ENCODE measurements around the gene TRIM26.
A peak's percentile ranks its signal among the peaks of the same experiment; 100 is the strongest.

TRIM26 gene

GRCh38 chr6:30219244-30219643 lies 6.0 kb upstream of the TRIM26 start:
- Mint-ChIP-seq H3K36me3 (peaks cover 7% of the 10 kb centered on the region), H3K9me3 (peaks cover 12% of the 10 kb centered on the region), H3K27ac (peak overlapping the region; percentile 34), H3K4me1 (peaks cover 19% of the 10 kb centered on the region), H3K4me3 (no peak overlapping the region), H3K27me3 (no peaks in the 10 kb centered on the region)
- peak; percentile 73 for ATAC-seq

- Mint-ChIP-seq H3K4me3 (peak overlapping the region; percentile 10), H3K27me3 (no peaks in the 10 kb centered on the region), H3K27ac (peak overlapping the region; percentile 97), H3K9me3 (no peaks in the 10 kb centered on the region), H3K4me1 (peaks cover 39% of the 10 kb centered on the region), H3K36me3 (peaks cover 3% of the 10 kb centered on the region)
- no peak for ATAC-seq
Observed at GRCh38 chr6:30216096-30216495, 2.9 kb upstream of the TRIM26 start.

GRCh38 chr6:30214657-30214982 lies 1.4 kb upstream of the TRIM26 start:
- no peaks in the 10 kb centered on the region for H3K27me3 Mint-ChIP-seq

GRCh38 chr6:30213957-30214656 lies 901 bp upstream of the TRIM26 start:
- peak; percentile 87 for ATAC-seq
- Mint-ChIP-seq H3K9me3 (no peaks in the 10 kb centered on the region), H3K27me3 (no peaks in the 10 kb centered on the region), H3K4me3 (peak overlapping the region; percentile 89), H3K27ac (peak overlapping the region; percentile 97), H3K4me1 (peaks cover 54% of the 10 kb centered on the region), H3K36me3 (peaks cover 15% of the 10 kb centered on the region)

More at GRCh38 chr6:30214657-30214982, 1.4 kb upstream of the TRIM26 start:
- Mint-ChIP-seq H3K4me1 (peaks cover 53% of the 10 kb centered on the region), H3K27ac (peak overlapping the region; percentile 97), H3K4me3 (peak overlapping the region; percentile 89), H3K9me3 (no peaks in the 10 kb centered on the region), H3K36me3 (peaks cover 15% of the 10 kb centered on the region)
- no peak for ATAC-seq

GRCh38 chr6:30213667-30213956 lies 406 bp upstream of the TRIM26 start:
- peak overlapping the region; percentile 97 for H3K27ac Mint-ChIP-seq
- peak overlapping the region; percentile 89 for H3K4me3 Mint-ChIP-seq
- H3K4me1 Mint-ChIP-seq = peaks cover 59% of the 10 kb centered on the region
- H3K36me3 Mint-ChIP-seq = peaks cover 15% of the 10 kb centered on the region
- no peak for ATAC-seq
- no peaks in the 10 kb centered on the region for H3K27me3 Mint-ChIP-seq
- H3K9me3 Mint-ChIP-seq = no peaks in the 10 kb centered on the region

GRCh38 chr6:30211899-30212298 lies 1.3 kb downstream of the TRIM26 start:
- Mint-ChIP-seq H3K4me3 (peak overlapping the region; percentile 89), H3K4me1 (peaks cover 77% of the 10 kb centered on the region), H3K27me3 (no peaks in the 10 kb centered on the region), H3K27ac (peak overlapping the region; percentile 97), H3K36me3 (peaks cover 23% of the 10 kb centered on the region), H3K9me3 (no peaks in the 10 kb centered on the region)
- ATAC-seq = no peak

- no peaks in the 10 kb centered on the region for H3K27me3 Mint-ChIP-seq
- H3K4me1 Mint-ChIP-seq = peaks cover 82% of the 10 kb centered on the region
- no peak for ATAC-seq
- H3K9me3 Mint-ChIP-seq = no peaks in the 10 kb centered on the region
- peak overlapping the region; percentile 97 for H3K27ac Mint-ChIP-seq
- peaks cover 25% of the 10 kb centered on the region for H3K36me3 Mint-ChIP-seq
- peak overlapping the region; percentile 89 for H3K4me3 Mint-ChIP-seq
Observed at GRCh38 chr6:30211306-30211705, 1.9 kb downstream of the TRIM26 start.

GRCh38 chr6:30207619-30208295 lies 5.4 kb downstream of the TRIM26 start:
- H3K4me1 Mint-ChIP-seq = peaks cover 87% of the 10 kb centered on the region
- peak overlapping the region; percentile 46 for H3K4me3 Mint-ChIP-seq
- H3K27me3 Mint-ChIP-seq = no peaks in the 10 kb centered on the region
- H3K36me3 Mint-ChIP-seq = peaks cover 41% of the 10 kb centered on the region
- no peak for ATAC-seq
- no peaks in the 10 kb centered on the region for H3K9me3 Mint-ChIP-seq
- peak overlapping the region; percentile 26 for H3K27ac Mint-ChIP-seq

- H3K27ac Mint-ChIP-seq = peak overlapping the region; percentile 73
- ATAC-seq = no peak
- peaks cover 41% of the 10 kb centered on the region for H3K36me3 Mint-ChIP-seq
- H3K9me3 Mint-ChIP-seq = no peaks in the 10 kb centered on the region
- H3K4me1 Mint-ChIP-seq = peaks cover 84% of the 10 kb centered on the region
- peak overlapping the region; percentile 46 for H3K4me3 Mint-ChIP-seq
- no peaks in the 10 kb centered on the region for H3K27me3 Mint-ChIP-seq
Observed at GRCh38 chr6:30206799-30207618, 6.2 kb downstream of the TRIM26 start.

GRCh38 chr6:30206152-30206551 lies 7.1 kb downstream of the TRIM26 start:
- peak overlapping the region; percentile 21 for H3K4me3 Mint-ChIP-seq
- peaks cover 38% of the 10 kb centered on the region for H3K36me3 Mint-ChIP-seq
- peak overlapping the region; percentile 73 for H3K27ac Mint-ChIP-seq
- peaks cover 84% of the 10 kb centered on the region for H3K4me1 Mint-ChIP-seq
- H3K27me3 Mint-ChIP-seq = no peaks in the 10 kb centered on the region
- ATAC-seq = no peak
- H3K9me3 Mint-ChIP-seq = no peaks in the 10 kb centered on the region

GRCh38 chr6:30204116-30204515 lies 9.1 kb downstream of the TRIM26 start:
- Mint-ChIP-seq H3K27ac (peak overlapping the region; percentile 22), H3K4me3 (no peak overlapping the region), H3K9me3 (no peaks in the 10 kb centered on the region), H3K27me3 (no peaks in the 10 kb centered on the region), H3K4me1 (peaks cover 78% of the 10 kb centered on the region), H3K36me3 (peaks cover 33% of the 10 kb centered on the region)
- ATAC-seq = no peak

GRCh38 chr6:30202366-30202765 lies 10.8 kb downstream of the TRIM26 start:
- peaks cover 61% of the 10 kb centered on the region for H3K4me1 Mint-ChIP-seq
- no peaks in the 10 kb centered on the region for H3K27me3 Mint-ChIP-seq
- H3K27ac Mint-ChIP-seq = no peak overlapping the region
- no peak overlapping the region for H3K4me3 Mint-ChIP-seq
- peaks cover 35% of the 10 kb centered on the region for H3K36me3 Mint-ChIP-seq
- no peak for ATAC-seq
- H3K9me3 Mint-ChIP-seq = no peaks in the 10 kb centered on the region

- Mint-ChIP-seq H3K27me3 (no peaks in the 10 kb centered on the region), H3K4me3 (peak overlapping the region; percentile 37), H3K4me1 (peaks cover 50% of the 10 kb centered on the region), H3K27ac (peak overlapping the region; percentile 73), H3K36me3 (peaks cover 40% of the 10 kb centered on the region), H3K9me3 (no peaks in the 10 kb centered on the region)
- peak; percentile 92 for ATAC-seq
Observed at GRCh38 chr6:30200551-30201281, 12.5 kb downstream of the TRIM26 start.

- peaks cover 39% of the 10 kb centered on the region for H3K36me3 Mint-ChIP-seq
- H3K27ac Mint-ChIP-seq = peak overlapping the region; percentile 45
- ATAC-seq = no peak
- no peak overlapping the region for H3K4me3 Mint-ChIP-seq
- no peaks in the 10 kb centered on the region for H3K27me3 Mint-ChIP-seq
- peaks cover 31% of the 10 kb centered on the region for H3K4me1 Mint-ChIP-seq
- H3K9me3 Mint-ChIP-seq = no peaks in the 10 kb centered on the region
Observed at GRCh38 chr6:30198166-30199084, 14.8 kb downstream of the TRIM26 start.

Measured in stimulated activated memory B cell treated with anti-CD40 and anti-IgM and Interleukin-4, amounts not matched to agents 10 μg/mL and 1 μg/mL and 100 μg/mL, for 72 hours (primary cell).